Measurements from ENCODE around the gene LIFR. TPM values are rescaled to one million over a fixed set of nuclear protein-coding genes. Genes with fewer than 3 reads are reported as not detected.
A peak's percentile ranks its signal among the peaks of the same experiment; 100 is the strongest.

LIFR gene
- total and polyA plus RNA-seq, 12 donors, result 6.0 to 58.8 (median 41.8) TPM

- Histone ChIP-seq H3K4me1 (peaks cover 0 to 65% (median 39%) of the 10 kb centered on the region in 9 donors), H3K27me3 (peaks cover 0 to 64% (median 0%) of the 10 kb centered on the region in 7 donors)
These were observed 2.0 kb downstream of the LIFR start for GRCh38 chr5:38554403-38554802.

GRCh38 chr5:38553001-38553521 lies 3.4 kb downstream of the LIFR start:
- Histone ChIP-seq H3K4me1 (peaks cover 0 to 75% (median 44%) of the 10 kb centered on the region in 9 donors), H3K36me3 (no peaks in the 10 kb centered on the region), H3K27me3 (peaks cover 0 to 54% (median 0%) of the 10 kb centered on the region in 7 donors), H3K9me3 (no peaks in the 10 kb centered on the region), H3K4me3 (peak overlapping the region in 2 of 10 donors; percentile 5 to 8), H3K27ac (peak overlapping the region in 2 of 10 donors; percentile 13 to 54)
- intact Hi-C loops (cut with DNase I), result loop anchor here in 6 of 10 donors (5.0 to 10.0 kb wide), 4 partner anchors 109 to 252 kb away; no protein-coding TSS in a partner anchor
- TF ChIP-seq CTCF (IDR thresholded peaks at IDR 0.05), result no peak
- no peak for DNase-seq
- ATAC-seq, result no peak
- WGBS, 2 donors, result 48 to 49% methylated on average over 2 of the region's 2 CpGs

More at GRCh38 chr5:38554403-38554802, 2.0 kb downstream of the LIFR start:
- WGBS, 2 donors, result 63 to 73% methylated on average over 3 of the region's 3 CpGs
- Histone ChIP-seq H3K4me3 (peak overlapping the region in 9 of 10 donors; percentile 67 to 97 (median 82)), H3K9me3 (no peaks in the 10 kb centered on the region), H3K27ac (peak overlapping the region in 6 of 10 donors; percentile 25 to 100 (median 98)), H3K36me3 (peaks cover 0 to 2% (median 0%) of the 10 kb centered on the region in 9 donors)
- no peak for DNase-seq
- no peak for TF ChIP-seq CTCF (IDR thresholded peaks at IDR 0.05)
- intact Hi-C loops (cut with DNase I), result loop anchor here in 6 of 10 donors (5.0 to 10.0 kb wide), 4 partner anchors 108 to 250 kb away; no protein-coding TSS in a partner anchor
- ATAC-seq, result no peak

GRCh38 chr5:38551030-38552017 lies 5.1 kb downstream of the LIFR start:
- Histone ChIP-seq H3K36me3 (no peaks in the 10 kb centered on the region), H3K4me3 (no peak overlapping the region), H3K27ac (peak overlapping the region in 5 of 10 donors; percentile 2 to 45 (median 33)), H3K27me3 (peaks cover 0 to 39% (median 0%) of the 10 kb centered on the region in 7 donors), H3K4me1 (peaks cover 0 to 84% (median 53%) of the 10 kb centered on the region in 9 donors), H3K9me3 (no peaks in the 10 kb centered on the region)
- intact Hi-C loops (cut with DNase I), result loop anchor here in 6 of 10 donors (5.0 to 10.0 kb wide), 4 partner anchors 109 to 253 kb away; no protein-coding TSS in a partner anchor
- 62% methylated on average over 10 of the region's 10 CpGs for WGBS, 2 donors
- peak; percentile 17 to 71 (median 58) for TF ChIP-seq CTCF (IDR thresholded peaks at IDR 0.05)
- DNase-seq (no peak), ATAC-seq (peak in 5 of 8 donors; percentile 44 to 62 (median 52))
